ENCODE results near the gene STT3B.

The STT3B gene

GRCh38 chr3:31573036-31573779 is 40.5 kb downstream of the STT3B start:
- H3K4me3 ChIP-seq (ENCODE audit: low read depth, low read length) = no peak overlapping the region
- TF ChIP-seq, protein P1, sequence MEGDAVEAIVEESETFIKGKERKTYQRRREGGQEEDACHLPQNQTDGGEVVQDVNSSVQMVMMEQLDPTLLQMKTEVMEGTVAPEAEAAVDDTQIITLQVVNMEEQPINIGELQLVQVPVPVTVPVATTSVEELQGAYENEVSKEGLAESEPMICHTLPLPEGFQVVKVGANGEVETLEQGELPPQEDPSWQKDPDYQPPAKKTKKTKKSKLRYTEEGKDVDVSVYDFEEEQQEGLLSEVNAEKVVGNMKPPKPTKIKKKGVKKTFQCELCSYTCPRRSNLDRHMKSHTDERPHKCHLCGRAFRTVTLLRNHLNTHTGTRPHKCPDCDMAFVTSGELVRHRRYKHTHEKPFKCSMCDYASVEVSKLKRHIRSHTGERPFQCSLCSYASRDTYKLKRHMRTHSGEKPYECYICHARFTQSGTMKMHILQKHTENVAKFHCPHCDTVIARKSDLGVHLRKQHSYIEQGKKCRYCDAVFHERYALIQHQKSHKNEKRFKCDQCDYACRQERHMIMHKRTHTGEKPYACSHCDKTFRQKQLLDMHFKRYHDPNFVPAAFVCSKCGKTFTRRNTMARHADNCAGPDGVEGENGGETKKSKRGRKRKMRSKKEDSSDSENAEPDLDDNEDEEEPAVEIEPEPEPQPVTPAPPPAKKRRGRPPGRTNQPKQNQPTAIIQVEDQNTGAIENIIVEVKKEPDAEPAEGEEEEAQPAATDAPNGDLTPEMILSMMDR (IDR thresholded peaks at IDR 0.05; ENCODE audit: borderline replicate concordance, insufficient read depth, low read depth, low read length) = no peak

GRCh38 chr3:31575448-31575847 is 42.7 kb downstream of the STT3B start:
- H3K4me3 ChIP-seq (ENCODE audit: low read depth, low read length) = no peak overlapping the region
- TF ChIP-seq, protein P1 (IDR thresholded peaks at IDR 0.05; ENCODE audit: borderline replicate concordance, insufficient read depth, low read depth, low read length) = no peak

DNA sequence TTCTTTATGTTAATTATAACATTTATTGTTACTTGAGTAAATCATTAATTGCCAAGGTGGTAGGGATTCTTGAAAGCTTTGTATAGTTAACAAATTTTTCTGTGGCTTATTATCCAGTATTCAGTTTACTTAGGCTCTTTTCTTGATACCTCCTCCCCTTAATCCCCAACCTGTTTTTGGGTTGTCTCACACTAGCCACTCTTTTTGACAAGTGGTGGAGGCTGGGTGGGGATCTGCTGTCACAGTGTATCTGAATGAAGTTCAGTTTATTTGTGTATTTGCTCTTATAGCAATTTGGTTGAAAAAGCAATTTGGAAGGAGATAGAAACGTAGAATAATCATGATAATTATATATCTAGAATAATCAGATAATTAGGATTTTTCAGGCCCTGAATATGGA is 43.8 kb downstream of the STT3B start:
- TF ChIP-seq, protein P1 (IDR thresholded peaks at IDR 0.05; ENCODE audit: borderline replicate concordance, insufficient read depth, low read depth, low read length) = no peak
- no peak overlapping the region for H3K4me3 ChIP-seq (ENCODE audit: low read depth, low read length)

GRCh38 chr3:31577232-31577631 is 44.5 kb downstream of the STT3B start:
- H3K4me3 ChIP-seq (ENCODE audit: low read depth, low read length) = no peak overlapping the region
- TF ChIP-seq, protein P1 (IDR thresholded peaks at IDR 0.05; ENCODE audit: borderline replicate concordance, insufficient read depth, low read depth, low read length) = no peak

DNA sequence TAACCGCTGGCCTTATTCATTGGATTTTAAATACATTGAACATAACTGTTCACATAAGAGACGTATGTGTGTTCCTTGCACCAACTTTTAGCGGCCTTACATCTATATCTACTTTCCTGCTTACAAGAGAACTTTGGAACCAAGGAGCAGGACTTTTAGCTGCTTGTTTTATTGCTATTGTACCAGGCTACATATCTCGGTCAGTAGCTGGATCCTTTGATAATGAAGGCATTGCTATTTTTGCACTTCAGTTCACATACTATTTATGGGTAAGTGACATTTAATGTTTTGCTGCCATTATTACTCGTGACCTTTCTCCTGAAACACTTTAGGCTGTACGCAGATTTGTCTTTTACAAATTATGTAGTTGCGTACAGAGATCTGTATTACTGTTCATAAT is 47.1 kb downstream of the STT3B start:
- no peak overlapping the region for H3K4me3 ChIP-seq (ENCODE audit: low read depth, low read length)
- TF ChIP-seq, protein P1 (IDR thresholded peaks at IDR 0.05; ENCODE audit: borderline replicate concordance, insufficient read depth, low read depth, low read length) = no peak

DNA sequence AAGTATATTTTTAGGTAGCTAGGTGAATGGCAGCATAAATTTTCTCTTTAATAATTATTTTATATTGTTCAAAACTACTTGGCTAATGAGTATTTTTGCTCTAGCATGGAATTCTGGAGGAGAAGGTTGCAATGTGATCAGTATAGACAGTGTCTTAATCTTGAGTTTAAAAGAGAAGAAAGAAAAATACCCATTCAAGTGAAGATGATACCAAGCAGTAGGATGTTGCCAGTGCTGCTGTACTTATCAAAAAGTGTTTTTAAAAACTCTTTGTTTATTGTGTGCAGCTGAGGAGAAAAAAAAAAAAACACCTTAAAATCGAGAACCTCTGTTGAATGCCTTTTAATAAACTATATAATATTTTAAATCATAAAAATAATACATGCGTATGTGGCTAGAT is 47.9 kb downstream of the STT3B start:
- TF ChIP-seq, protein P1 (IDR thresholded peaks at IDR 0.05; ENCODE audit: borderline replicate concordance, insufficient read depth, low read depth, low read length) = no peak
- no peak overlapping the region for H3K4me3 ChIP-seq (ENCODE audit: low read depth, low read length)

DNA sequence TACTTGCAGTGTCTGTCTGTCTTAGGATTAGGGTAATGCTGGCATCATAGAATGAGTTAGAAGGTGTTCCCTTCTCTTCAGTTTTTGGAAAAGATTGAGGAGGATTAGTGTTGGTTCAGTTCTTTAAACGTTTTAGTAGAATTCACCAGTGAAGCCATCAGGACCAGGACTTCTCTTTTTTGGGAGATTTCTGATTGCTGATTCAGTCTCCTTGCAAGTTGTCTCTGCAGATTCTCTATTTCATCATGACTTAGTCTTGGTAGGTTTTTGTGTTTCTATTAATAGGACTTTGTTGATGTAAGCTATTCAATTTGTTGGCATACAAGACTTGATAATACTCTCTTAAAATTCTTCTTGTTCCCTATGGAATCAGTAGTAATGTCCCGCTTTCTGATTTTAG is 48.9 kb downstream of the STT3B start:
- TF ChIP-seq, protein P1 (IDR thresholded peaks at IDR 0.05; ENCODE audit: borderline replicate concordance, insufficient read depth, low read depth, low read length) = no peak

More for the DNA sequence above, 48.9 kb downstream of the STT3B start:
- no peak overlapping the region for H3K4me3 ChIP-seq (ENCODE audit: low read depth, low read length)

All from GM12875 (cell line).